GM10266 (cell line): ENCODE measurements around the gene PRKCH.

ENCODE experiments used
- DNase-seq: peaks from one replicate; pipeline ENCODE4 v3.0.0; 2012; ENCODE audit errors: extremely low spot score
- TF ChIP-seq, protein P1 (sequence below): IDR thresholded peaks from 2 replicates; pipeline ENCODE4 v1.5.1; 2012; ENCODE audit warnings: mild to moderate bottlenecking, low read depth; ENCODE audit not compliant: control insufficient read depth, insufficient read depth; ENCODE audit errors: missing control alignments

Gene PRKCH

DNA sequence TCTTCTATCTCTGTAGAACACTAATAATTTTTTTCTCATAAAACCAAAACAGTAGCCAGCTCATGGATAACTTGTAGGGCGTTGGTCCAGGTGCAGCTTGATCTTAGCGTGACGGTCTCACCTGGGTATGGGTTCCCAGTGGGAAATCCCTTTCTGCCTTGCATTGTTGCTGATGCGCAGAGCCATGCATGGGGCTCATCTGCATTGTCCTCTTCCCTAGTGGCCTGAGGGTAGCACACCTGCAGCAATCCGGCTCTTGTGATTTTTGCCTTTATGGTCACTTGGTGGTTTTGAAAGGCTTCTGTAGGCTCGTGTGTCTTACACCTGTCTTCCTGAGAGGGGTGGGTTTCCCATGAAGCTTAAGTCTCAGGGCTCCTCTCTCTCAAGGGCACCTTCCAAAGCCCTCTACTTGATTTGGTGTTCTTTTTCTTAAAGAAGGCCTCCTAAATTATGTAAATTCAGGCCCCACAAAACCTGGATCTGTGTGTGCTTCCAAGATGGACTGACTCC, 130.6 kb downstream of the PRKCH start:
- TF ChIP-seq, protein P1, sequence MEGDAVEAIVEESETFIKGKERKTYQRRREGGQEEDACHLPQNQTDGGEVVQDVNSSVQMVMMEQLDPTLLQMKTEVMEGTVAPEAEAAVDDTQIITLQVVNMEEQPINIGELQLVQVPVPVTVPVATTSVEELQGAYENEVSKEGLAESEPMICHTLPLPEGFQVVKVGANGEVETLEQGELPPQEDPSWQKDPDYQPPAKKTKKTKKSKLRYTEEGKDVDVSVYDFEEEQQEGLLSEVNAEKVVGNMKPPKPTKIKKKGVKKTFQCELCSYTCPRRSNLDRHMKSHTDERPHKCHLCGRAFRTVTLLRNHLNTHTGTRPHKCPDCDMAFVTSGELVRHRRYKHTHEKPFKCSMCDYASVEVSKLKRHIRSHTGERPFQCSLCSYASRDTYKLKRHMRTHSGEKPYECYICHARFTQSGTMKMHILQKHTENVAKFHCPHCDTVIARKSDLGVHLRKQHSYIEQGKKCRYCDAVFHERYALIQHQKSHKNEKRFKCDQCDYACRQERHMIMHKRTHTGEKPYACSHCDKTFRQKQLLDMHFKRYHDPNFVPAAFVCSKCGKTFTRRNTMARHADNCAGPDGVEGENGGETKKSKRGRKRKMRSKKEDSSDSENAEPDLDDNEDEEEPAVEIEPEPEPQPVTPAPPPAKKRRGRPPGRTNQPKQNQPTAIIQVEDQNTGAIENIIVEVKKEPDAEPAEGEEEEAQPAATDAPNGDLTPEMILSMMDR, result no peak
- no peak for DNase-seq

DNA sequence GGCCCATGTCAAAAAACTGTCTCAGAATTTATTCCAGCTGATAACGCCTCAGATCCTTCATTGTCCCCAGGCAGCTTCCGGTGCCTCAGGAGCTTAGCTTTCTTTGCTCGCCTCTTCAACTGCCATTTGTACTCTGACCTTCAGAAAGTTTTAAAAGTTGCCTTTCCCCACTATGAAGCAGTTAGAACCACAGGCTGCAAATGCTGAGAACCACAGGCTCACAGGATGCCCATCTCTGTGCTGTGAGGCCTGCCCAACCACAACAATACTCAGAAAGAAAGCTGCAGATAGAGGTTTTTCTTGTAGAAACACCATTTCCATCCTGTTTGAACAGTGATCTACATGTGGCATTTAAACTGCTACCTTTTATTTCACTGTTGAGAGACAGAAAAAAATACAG, 131.1 kb downstream of the PRKCH start:
- peak; percentile 12 for DNase-seq
- TF ChIP-seq, protein P1, result no peak

DNA sequence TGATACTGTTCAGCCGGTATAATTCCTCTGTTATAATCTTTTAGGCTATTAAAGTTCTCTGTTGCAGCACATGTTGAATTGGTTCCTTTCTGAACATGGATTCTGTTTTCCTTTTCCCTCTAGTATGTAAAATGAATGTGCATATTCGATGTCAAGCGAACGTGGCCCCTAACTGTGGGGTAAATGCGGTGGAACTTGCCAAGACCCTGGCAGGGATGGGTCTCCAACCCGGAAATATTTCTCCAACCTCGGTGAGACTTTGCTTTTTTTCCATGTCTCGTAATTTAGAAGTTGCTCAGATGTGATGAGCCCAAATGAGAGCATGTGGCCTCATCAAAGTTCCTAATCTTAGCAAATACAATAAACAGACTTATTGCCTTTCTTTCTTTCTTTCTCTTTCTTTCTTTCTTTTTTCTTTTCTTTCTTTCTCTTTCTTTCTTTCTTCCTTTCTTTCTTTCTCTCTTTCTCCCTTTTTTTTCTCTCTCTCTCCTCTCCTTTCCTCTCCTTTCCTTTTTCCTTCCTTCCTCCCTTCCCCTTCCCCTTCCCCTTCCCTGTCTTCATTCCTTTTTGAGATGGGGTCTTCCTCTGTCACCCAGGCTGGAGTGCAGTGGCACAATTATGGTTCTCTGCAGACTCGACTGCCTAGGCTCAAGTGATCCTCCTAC, 131.9 kb downstream of the PRKCH start:
- DNase-seq, result no peak
- TF ChIP-seq, protein P1, result no peak

DNA sequence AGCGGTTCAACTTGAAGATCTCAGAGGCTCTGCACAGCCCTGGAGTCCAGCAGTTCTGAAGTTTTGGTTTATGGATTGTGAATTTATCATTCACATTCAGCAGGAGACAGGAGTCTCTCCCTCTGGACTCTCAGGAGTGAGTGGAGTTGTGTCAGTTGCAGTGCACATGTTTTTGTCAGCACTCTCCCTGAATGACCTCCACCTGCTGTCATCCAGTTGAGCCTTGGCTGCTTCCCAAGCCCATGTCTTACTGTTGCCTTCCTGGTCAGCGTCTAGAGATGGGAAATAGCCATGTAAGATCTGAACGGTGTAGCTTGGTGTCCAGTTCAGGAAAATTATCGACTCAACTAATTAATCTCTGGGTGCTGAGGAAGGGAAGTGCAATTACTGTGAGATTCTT, 133.2 kb downstream of the PRKCH start:
- TF ChIP-seq, protein P1, result no peak

DNA sequence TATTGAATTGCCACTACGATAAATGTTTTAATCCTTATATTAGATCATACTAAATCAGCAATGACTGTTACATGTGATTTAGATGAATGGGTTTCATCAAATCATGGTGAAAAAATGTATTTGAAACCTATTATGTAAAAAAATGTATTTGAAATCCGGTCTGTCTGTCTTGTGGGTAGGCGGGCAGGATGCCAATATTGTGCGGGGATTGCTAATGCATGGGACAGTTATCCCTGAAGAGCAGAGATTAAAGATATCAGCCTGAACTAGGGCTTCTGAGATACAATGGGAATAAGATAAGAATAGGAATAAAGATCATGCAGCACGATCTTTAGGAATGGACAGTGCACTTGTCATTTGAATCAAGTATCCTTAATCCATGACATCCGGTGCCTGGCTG, 134.0 kb downstream of the PRKCH start:
- TF ChIP-seq, protein P1, result no peak
- DNase-seq, result no peak

More for the DNA sequence above, 133.2 kb downstream of the PRKCH start:
- no peak for DNase-seq

DNA sequence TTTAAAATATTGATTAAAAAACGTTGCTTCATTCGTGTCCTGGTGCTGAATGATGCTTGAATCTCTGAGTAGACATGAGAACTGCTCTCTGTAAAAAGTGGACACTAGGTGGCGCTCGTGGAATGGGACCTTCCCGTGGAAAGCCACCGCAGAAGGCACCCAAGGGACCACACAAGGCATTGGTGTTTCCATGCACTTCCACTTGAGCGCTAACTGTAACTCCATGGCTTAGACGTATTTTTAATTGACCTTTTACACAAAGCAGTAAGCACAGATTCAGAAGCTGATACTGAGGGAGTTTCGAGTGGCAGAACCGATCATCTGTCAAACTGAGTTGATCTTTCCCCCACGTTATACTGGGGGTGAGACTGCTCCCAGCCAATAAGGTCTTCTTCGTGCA, 135.3 kb downstream of the PRKCH start:
- DNase-seq, result peak; percentile 58
- TF ChIP-seq, protein P1, result peak; percentile 86

DNA sequence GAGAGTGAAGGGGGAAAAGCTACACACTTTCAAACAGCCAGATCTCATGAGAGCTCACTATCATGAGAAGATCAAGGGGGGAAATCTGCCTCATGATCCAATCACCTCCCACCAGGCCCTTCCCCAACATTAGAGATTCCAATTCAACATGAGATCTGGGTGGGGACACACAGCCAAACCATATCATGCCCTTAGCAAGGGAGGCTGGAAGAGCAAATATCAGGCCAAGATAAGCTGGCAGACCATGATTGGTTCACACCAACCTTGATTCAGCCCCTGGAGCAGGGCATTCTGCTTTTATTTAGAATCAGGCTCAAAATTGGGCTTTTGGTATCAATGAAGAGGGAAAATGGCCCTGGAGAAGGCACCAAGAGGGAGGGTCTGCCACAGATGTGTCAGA, 137.4 kb downstream of the PRKCH start:
- DNase-seq, result no peak
- TF ChIP-seq, protein P1, result no peak
